Loucy (cell line): ENCODE measurements around the gene PILRA.

Experiments used
- CTCF ChIP-seq: fragments of 200-600 bp; sonication (generic); conservative IDR thresholded peaks from 2 replicates; pipeline ENCODE4 v1.5.1; 2014; ENCODE audit warnings: mild to moderate bottlenecking, antibody characterized with exemption, low read length
- EZH2phosphoT487 ChIP-seq: fragments of 200-600 bp; IDR thresholded peaks from 2 replicates; pipeline ENCODE4 v1.6.1; 2018; ENCODE audit warnings: antibody characterized with exemption, mild to moderate bottlenecking, moderate library complexity, borderline replicate concordance

- TF ChIP-seq EZH2phosphoT487: no peak
- no peak for TF ChIP-seq CTCF
Observed at GRCh38 chr7:100358857-100359212, 14.5 kb upstream of the PILRA start.
